SU-DHL-6 (cell line): ENCODE results near the gene FGD5.

Experiments
- H2AFZ ChIP-seq: fragments of 200-600 bp; sonication (generic); 2 replicates; pipeline ENCODE4 v1.6.1; 2014; ENCODE audit warnings: low read depth, mild to moderate bottlenecking, moderate library complexity, mixed read lengths, antibody characterized with exemption, low read length; ENCODE audit not compliant: severe bottlenecking
- H3F3A ChIP-seq: fragments of 200-600 bp; shearing (Covaris generic); 2 replicates; pipeline ENCODE4 v1.6.0; 2016; ENCODE audit warnings: antibody characterized with exemption, mild to moderate bottlenecking; ENCODE audit not compliant: insufficient read depth
- H3K27ac ChIP-seq: fragments of 200-600 bp; sonication (generic); 2 replicates; pipeline ENCODE4 v1.5.1; 2016; ENCODE audit warnings: low read depth, mild to moderate bottlenecking, low read length, moderate library complexity, mixed read lengths
- H3K27me3 ChIP-seq: fragments of 200-600 bp; sonication (generic), shearing (Covaris generic); 2 replicates; pipeline ENCODE4 v1.6.0; 2014; ENCODE audit warnings: mild to moderate bottlenecking, low read length
- H3K36me3 ChIP-seq: fragments of 200-600 bp; sonication (generic); 2 replicates; pipeline ENCODE4 v1.6.1; 2014; ENCODE audit warnings: mild to moderate bottlenecking, low read length, mixed read lengths
- H3K4me2 ChIP-seq: fragments of 300-600, 200-600 bp; shearing (Covaris generic), sonication (generic); 2 replicates; pipeline ENCODE4 v1.6.0; 2014; ENCODE audit warnings: low read length, low read depth, mild to moderate bottlenecking; ENCODE audit not compliant: poor library complexity, severe bottlenecking
- H3K4me3 ChIP-seq: fragments of 200-600 bp; sonication (generic); 2 replicates; pipeline ENCODE4 v1.5.1; 2014; ENCODE audit warnings: antibody characterized with exemption, low read length, mild to moderate bottlenecking, mixed read lengths; ENCODE audit not compliant: insufficient read depth, poor library complexity, severe bottlenecking
- H3K79me2 ChIP-seq: fragments of 200-600 bp; sonication (generic); 2 replicates; pipeline ENCODE4 v1.6.1; 2014; ENCODE audit warnings: mild to moderate bottlenecking, low read length, moderate library complexity; ENCODE audit not compliant: insufficient read depth
- H3K9ac ChIP-seq: fragments of 200-600 bp; sonication (generic); 2 replicates; pipeline ENCODE4 v1.7.0; 2014; ENCODE audit warnings: mild to moderate bottlenecking, low read length
- H3K9me2 ChIP-seq: fragments of 200-600 bp; sonication (generic); replicated peaks from 2 replicates; pipeline ENCODE4 v1.6.1; 2014; ENCODE audit warnings: low read length; ENCODE audit not compliant: insufficient read depth
- H3K9me3 ChIP-seq: fragments of 200-600 bp; sonication (generic); 2 replicates; pipeline ENCODE4 v1.6.1; 2014; ENCODE audit warnings: low read length, mixed read lengths; ENCODE audit not compliant: insufficient read depth
- H4K20me1 ChIP-seq: fragments of 200-600 bp; sonication (generic); 2 replicates; pipeline ENCODE4 v1.6.1; 2014; ENCODE audit warnings: low read depth, mild to moderate bottlenecking, antibody characterized with exemption, low read length, moderate library complexity, mixed read lengths
- EZH2phosphoT487 ChIP-seq: fragments of 200-600 bp; sonication (generic), shearing (Covaris generic); conservative IDR thresholded peaks from 2 replicates; pipeline ENCODE4 v1.6.1; 2018; ENCODE audit warnings: mild to moderate bottlenecking, antibody characterized with exemption, low read length, moderate library complexity, mixed read lengths
- TF ChIP-seq, protein P1 (sequence below): fragments of 200-600 bp; sonication (generic); IDR thresholded peaks from one replicate; pipeline ENCODE4 v1.5.1; 2017; ENCODE audit warnings: antibody characterized with exemption, mild to moderate bottlenecking, low read length, moderate library complexity; ENCODE audit not compliant: insufficient read depth, poor library complexity, severe bottlenecking

Gene FGD5

DNA sequence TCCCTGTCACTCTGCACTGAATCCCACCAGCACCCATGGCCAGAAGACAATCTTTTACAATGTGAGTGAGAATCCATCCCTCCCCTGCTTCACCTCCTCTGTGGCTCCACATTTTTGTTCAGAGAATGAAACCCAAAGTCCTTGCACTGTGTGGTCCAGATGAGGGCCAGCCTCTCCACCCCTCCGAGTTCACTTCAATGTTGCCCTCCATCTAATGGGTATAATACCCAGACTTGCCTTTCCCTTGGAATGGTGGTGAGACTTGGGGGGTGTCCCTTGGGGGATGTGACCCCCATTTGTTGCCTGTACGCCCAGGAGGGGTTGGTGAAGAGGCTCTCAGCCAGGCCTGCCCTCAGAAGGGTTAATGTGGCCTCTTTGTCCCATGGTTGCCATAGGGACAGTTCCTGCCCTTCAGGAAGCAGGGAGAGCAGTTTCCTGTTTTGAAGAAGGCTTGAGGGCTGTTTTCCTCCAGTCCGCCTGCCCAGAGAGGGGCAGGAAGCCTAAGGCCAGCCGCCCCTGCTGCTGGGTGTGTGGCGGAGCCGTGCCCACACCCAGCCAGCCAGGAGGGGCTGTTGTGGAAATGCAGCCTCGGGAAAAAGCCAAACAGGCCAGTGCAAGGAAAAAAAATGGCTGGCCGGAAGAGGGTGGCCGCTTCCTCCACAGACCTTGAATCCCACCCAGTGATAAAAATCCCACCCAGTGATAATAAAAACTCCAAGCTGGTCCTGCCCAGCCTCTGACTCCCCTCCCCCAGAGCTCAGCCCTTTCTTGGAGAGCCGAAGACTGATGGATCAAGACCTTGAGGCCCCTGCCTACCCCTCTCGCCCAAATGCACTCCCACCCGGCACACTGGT, 14.6 kb upstream of the FGD5 start:
- TF ChIP-seq EZH2phosphoT487: no peak
- TF ChIP-seq, protein P1, sequence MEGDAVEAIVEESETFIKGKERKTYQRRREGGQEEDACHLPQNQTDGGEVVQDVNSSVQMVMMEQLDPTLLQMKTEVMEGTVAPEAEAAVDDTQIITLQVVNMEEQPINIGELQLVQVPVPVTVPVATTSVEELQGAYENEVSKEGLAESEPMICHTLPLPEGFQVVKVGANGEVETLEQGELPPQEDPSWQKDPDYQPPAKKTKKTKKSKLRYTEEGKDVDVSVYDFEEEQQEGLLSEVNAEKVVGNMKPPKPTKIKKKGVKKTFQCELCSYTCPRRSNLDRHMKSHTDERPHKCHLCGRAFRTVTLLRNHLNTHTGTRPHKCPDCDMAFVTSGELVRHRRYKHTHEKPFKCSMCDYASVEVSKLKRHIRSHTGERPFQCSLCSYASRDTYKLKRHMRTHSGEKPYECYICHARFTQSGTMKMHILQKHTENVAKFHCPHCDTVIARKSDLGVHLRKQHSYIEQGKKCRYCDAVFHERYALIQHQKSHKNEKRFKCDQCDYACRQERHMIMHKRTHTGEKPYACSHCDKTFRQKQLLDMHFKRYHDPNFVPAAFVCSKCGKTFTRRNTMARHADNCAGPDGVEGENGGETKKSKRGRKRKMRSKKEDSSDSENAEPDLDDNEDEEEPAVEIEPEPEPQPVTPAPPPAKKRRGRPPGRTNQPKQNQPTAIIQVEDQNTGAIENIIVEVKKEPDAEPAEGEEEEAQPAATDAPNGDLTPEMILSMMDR: no peak
- no peak overlapping the region for H3K4me2 ChIP-seq
- no peaks in the 10 kb centered on the region for H3F3A ChIP-seq
- no peaks in the 10 kb centered on the region for H4K20me1 ChIP-seq
- H3K9me2 ChIP-seq: no peaks in the 10 kb centered on the region
- no peaks in the 10 kb centered on the region for H3K27me3 ChIP-seq
- no peak overlapping the region for H3K9ac ChIP-seq
- H3K79me2 ChIP-seq: no peaks in the 10 kb centered on the region
- H3K36me3 ChIP-seq: no peaks in the 10 kb centered on the region
- no peak overlapping the region for H2AFZ ChIP-seq
- H3K4me3 ChIP-seq: no peak overlapping the region
- no peaks in the 10 kb centered on the region for H3K9me3 ChIP-seq
- no peak overlapping the region for H3K27ac ChIP-seq

- H3K27me3 ChIP-seq: no peaks in the 10 kb centered on the region
- H3K9me2 ChIP-seq: no peaks in the 10 kb centered on the region
- TF ChIP-seq EZH2phosphoT487: no peak
- TF ChIP-seq, protein P1: no peak
- H3K36me3 ChIP-seq: no peaks in the 10 kb centered on the region
- H4K20me1 ChIP-seq: no peaks in the 10 kb centered on the region
- no peak overlapping the region for H3K4me2 ChIP-seq
- H3K9ac ChIP-seq: no peak overlapping the region
- no peak overlapping the region for H3K4me3 ChIP-seq
- no peak overlapping the region for H2AFZ ChIP-seq
- no peaks in the 10 kb centered on the region for H3K9me3 ChIP-seq
- H3F3A ChIP-seq: no peaks in the 10 kb centered on the region
- no peaks in the 10 kb centered on the region for H3K79me2 ChIP-seq
- no peak overlapping the region for H3K27ac ChIP-seq
These were observed 13.7 kb upstream of the FGD5 start for GRCh38 chr3:14804835-14805780.

- no peak for TF ChIP-seq EZH2phosphoT487
- TF ChIP-seq, protein P1: no peak
- H3F3A ChIP-seq: no peaks in the 10 kb centered on the region
- H3K27ac ChIP-seq: no peak overlapping the region
- no peaks in the 10 kb centered on the region for H3K27me3 ChIP-seq
- H3K36me3 ChIP-seq: no peaks in the 10 kb centered on the region
- no peaks in the 10 kb centered on the region for H4K20me1 ChIP-seq
- no peak overlapping the region for H3K4me2 ChIP-seq
- H3K9me2 ChIP-seq: no peaks in the 10 kb centered on the region
- no peaks in the 10 kb centered on the region for H3K9me3 ChIP-seq
- no peak overlapping the region for H3K4me3 ChIP-seq
- no peaks in the 10 kb centered on the region for H3K79me2 ChIP-seq
- H2AFZ ChIP-seq: no peak overlapping the region
- no peak overlapping the region for H3K9ac ChIP-seq
These were observed 12.7 kb upstream of the FGD5 start for GRCh38 chr3:14805961-14806537.
